ENCODE measurements around the gene ZNF438. TPM values are rescaled to one million over a fixed set of nuclear protein-coding genes. Genes with fewer than 3 reads are reported as not detected.
A peak's percentile ranks its signal among the peaks of the same experiment; 100 is the strongest.

The ZNF438 gene
- total RNA-seq, 1 experiment from 2014 or later: 0.83 TPM

DNA sequence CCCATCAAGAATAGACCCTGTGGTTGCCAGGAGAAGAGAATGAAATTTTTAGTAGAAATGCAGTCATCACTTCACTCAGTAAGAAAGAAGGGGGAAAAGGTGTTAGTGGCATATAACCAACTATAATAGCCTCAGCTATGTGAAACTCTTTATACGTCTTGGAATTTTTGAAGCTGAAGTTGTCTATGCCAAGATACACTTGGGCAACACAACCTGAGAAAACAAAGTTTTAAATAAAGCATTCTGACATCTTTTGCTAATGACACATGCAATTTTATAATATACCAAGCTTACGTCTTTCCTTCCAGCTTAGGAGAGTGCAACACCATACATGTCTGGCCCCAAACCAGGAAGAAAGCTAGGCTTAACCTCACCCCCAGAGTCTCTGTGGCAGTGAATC lies 40.8 kb upstream of the ZNF438 start:
- WGBS (ENCODE audit: extremely low coverage, insufficient read length, low lambda C conversion rate): no CpG with 5 or more reads among the region's 2 CpGs
- Mint-ChIP-seq H3K36me3 (ENCODE audit: insufficient read depth in 1 of 3, low read depth in 3 of 3) (peaks cover 0 to 4% (median 0%) of the 10 kb centered on the region in 3 experiments; a peak in 1 of 7 replicates), H3K4me1 (peaks cover 28 to 37% of the 10 kb centered on the region in 2 experiments), H3K27me3 (ENCODE audit: low read depth) (no peaks in the 10 kb centered on the region; the same call in 1 of the 2 replicates), H3K9me3 (peaks cover 2% of the 10 kb centered on the region in 2 experiments; a peak in 3 of 5 replicates), H3K27ac (peak overlapping the region in 1 of 3 experiments; percentile 88; a peak in 1 of 7 replicates), H3K4me3 (no peak overlapping the region)
- Histone ChIP-seq H3K79me2 (ENCODE audit: insufficient read depth, low read length) (no peaks in the 10 kb centered on the region), H3T11ph (ENCODE audit: low read length) (no peak overlapping the region), H2BK5ac (ENCODE audit: insufficient read length, low read length) (no peak overlapping the region), H3K23ac (ENCODE audit: insufficient read length, low read depth, low read length) (no peak overlapping the region), H2BK12ac (ENCODE audit: insufficient read length, low read depth, low read length) (no peak overlapping the region), H4K20me1 (ENCODE audit: control insufficient read depth, insufficient read depth, insufficient read length) (no peaks in the 10 kb centered on the region), H3K9ac (ENCODE audit: extremely low read depth, insufficient read length, low read length) (no peak overlapping the region), H4K91ac (ENCODE audit: insufficient read length, low read depth, low read length) (no peak overlapping the region), H3K4ac (ENCODE audit: low read depth, low read length) (no peak overlapping the region), H3K4me2 (ENCODE audit: insufficient read depth, insufficient read length, low read length) (no peak overlapping the region), H3K9me3 (ENCODE audit: control insufficient read depth, low read depth, low read length) (no peaks in the 10 kb centered on the region), H3K23me2 (ENCODE audit: insufficient read length, low read depth, low read length, poor library complexity, severe bottlenecking) (no peaks in the 10 kb centered on the region), H3K14ac (ENCODE audit: insufficient read depth, low read length) (no peak overlapping the region), H2BK20ac (ENCODE audit: low read depth, low read length, poor library complexity, severe bottlenecking) (no peak overlapping the region), H2AFZ (ENCODE audit: low read length) (no peak overlapping the region), H4K5ac (ENCODE audit: insufficient read length, low read depth, low read length) (no peak overlapping the region), H3K27ac (ENCODE audit: insufficient read length, low read depth, low read length) (no peak overlapping the region), H2BK120ac (ENCODE audit: low read depth, low read length, poor library complexity, severe bottlenecking) (no peak overlapping the region), H3K4me1 (ENCODE audit: insufficient read depth, low read length) (peaks cover 6% of the 10 kb centered on the region; the same call in 1 of the 2 replicates), H4K8ac (replicated peaks; ENCODE audit: insufficient read length, low read depth, low read length) (no peak overlapping the region), H2BK15ac (ENCODE audit: low read depth, low read length) (no peak overlapping the region), H3K27me3 (ENCODE audit: insufficient read depth, low read length) (no peaks in the 10 kb centered on the region; the same call in 1 of the 2 replicates), H3K18ac (ENCODE audit: insufficient read length, low read depth, low read length) (no peak overlapping the region), H2AK5ac (ENCODE audit: insufficient read length, low read length) (no peak overlapping the region), H3K79me1 (ENCODE audit: insufficient read depth, low read depth, low read length, poor library complexity, severe bottlenecking) (no peaks in the 10 kb centered on the region), H3K56ac (ENCODE audit: insufficient read length, low read depth, low read length) (no peak overlapping the region)
- TF ChIP-seq, protein P1, sequence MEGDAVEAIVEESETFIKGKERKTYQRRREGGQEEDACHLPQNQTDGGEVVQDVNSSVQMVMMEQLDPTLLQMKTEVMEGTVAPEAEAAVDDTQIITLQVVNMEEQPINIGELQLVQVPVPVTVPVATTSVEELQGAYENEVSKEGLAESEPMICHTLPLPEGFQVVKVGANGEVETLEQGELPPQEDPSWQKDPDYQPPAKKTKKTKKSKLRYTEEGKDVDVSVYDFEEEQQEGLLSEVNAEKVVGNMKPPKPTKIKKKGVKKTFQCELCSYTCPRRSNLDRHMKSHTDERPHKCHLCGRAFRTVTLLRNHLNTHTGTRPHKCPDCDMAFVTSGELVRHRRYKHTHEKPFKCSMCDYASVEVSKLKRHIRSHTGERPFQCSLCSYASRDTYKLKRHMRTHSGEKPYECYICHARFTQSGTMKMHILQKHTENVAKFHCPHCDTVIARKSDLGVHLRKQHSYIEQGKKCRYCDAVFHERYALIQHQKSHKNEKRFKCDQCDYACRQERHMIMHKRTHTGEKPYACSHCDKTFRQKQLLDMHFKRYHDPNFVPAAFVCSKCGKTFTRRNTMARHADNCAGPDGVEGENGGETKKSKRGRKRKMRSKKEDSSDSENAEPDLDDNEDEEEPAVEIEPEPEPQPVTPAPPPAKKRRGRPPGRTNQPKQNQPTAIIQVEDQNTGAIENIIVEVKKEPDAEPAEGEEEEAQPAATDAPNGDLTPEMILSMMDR (conservative IDR thresholded peaks at IDR 0.05): no peak
- DNase-seq: no peak
